HepG2 (cell line): ENCODE results near the gene MXRA8. TPM values are rescaled to one million over a fixed set of nuclear protein-coding genes. Genes with fewer than 3 reads are reported as not detected.

Source experiments
- ETV6 ChIP-seq: sonication (generic); formaldehyde crosslinking; conservative IDR thresholded peaks from 2 replicates; pipeline ENCODE4 v1.4.0; 2020; ENCODE audit warnings: missing genetic modification reagents
- HMG20B ChIP-seq: conservative IDR thresholded peaks from 2 replicates; pipeline ENCODE4 v1.6.1; 2016; ENCODE audit warnings: missing genetic modification reagents, missing compliant biosample characterization
- RBAK ChIP-seq: sonication (generic); formaldehyde crosslinking; IDR thresholded peaks from 2 replicates; pipeline ENCODE4 v1.5.1; 2020; ENCODE audit warnings: mild to moderate bottlenecking, missing genetic modification reagents
- SETDB1 ChIP-seq: sonication (generic); formaldehyde crosslinking; IDR thresholded peaks from 2 replicates; pipeline ENCODE4 v1.5.1; 2020; ENCODE audit warnings: missing genetic modification reagents, mild to moderate bottlenecking, borderline replicate concordance
- TBP ChIP-seq: sonication (generic); formaldehyde crosslinking; IDR thresholded peaks from 2 replicates; pipeline ENCODE4 v1.5.0; 2020; ENCODE audit warnings: missing genetic modification reagents
- TEAD3 ChIP-seq: optimal IDR thresholded peaks from 2 replicates; pipeline ENCODE3; 2016; ENCODE audit warnings: borderline replicate concordance
- WIZ ChIP-seq: sonication (generic); formaldehyde crosslinking; IDR thresholded peaks from 2 replicates; pipeline ENCODE4 v1.5.1; 2020; ENCODE audit warnings: mild to moderate bottlenecking, missing genetic modification reagents
- ZKSCAN1 ChIP-seq: fragments of 150-350 bp; IDR thresholded peaks from 2 replicates; pipeline ENCODE4 v1.6.1; 2014; ENCODE audit warnings: low read length
- ZNF878 ChIP-seq: sonication (generic); formaldehyde crosslinking; IDR thresholded peaks from 2 replicates; pipeline ENCODE4 v1.8.1; 2023; ENCODE audit warnings: mild to moderate bottlenecking, missing genetic modification reagents, moderate library complexity
- polyA plus RNA-seq, 8 experiments: library from polyadenylated mRNA; depleted of rRNA in 3 of 8; stranded (reverse) in 7 of 8; unstranded in 1 of 8; fragments of >200 nt; fragmentation: Illumina TruSeq in 4 of 8; extraction: Trizol in 4 of 8; gene quantifications; 2 replicates each; pipeline versions ENCODE4 v1.2.1 to v1.2.3, GENCODE V29; 2011 to 2016; ENCODE audit warnings: low read depth in 4 of 8, missing spikeins in 1 of 8, mixed read lengths in 1 of 8; ENCODE audit not compliant: insufficient read depth in 1 of 8
- total RNA-seq, 5 experiments: library from RNA; depleted of rRNA; stranded (reverse); fragments of >200 nt; fragmentation: Illumina TruSeq; extraction: Trizol; gene quantifications; 2 replicates each; pipeline ENCODE4 v1.2.3, GENCODE V29; 2016; ENCODE audit warnings: low read depth in 1 of 5
- TF ChIP-seq, protein P1 (sequence below): IDR thresholded peaks from 2 replicates; pipeline ENCODE4 v1.6.1; 2016; ENCODE audit warnings: low read depth, missing genetic modification reagents, missing compliant biosample characterization
- TF ChIP-seq, protein P2 (sequence below): IDR thresholded peaks from 2 replicates; pipeline ENCODE4 v1.6.1; 2016
- TF ChIP-seq, protein P3 (sequence below): sonication (generic); formaldehyde crosslinking; IDR thresholded peaks from 2 replicates; pipeline ENCODE4 v1.8.0; 2022; ENCODE audit warnings: mild to moderate bottlenecking, missing genetic modification reagents, moderate library complexity
- TF ChIP-seq, protein P4 (sequence below): sonication (generic); formaldehyde crosslinking; IDR thresholded peaks from 2 replicates; pipeline ENCODE4 v1.4.0; 2020; ENCODE audit warnings: mild to moderate bottlenecking, missing genetic modification reagents
- TF ChIP-seq, protein P5 (sequence below): sonication (generic); formaldehyde crosslinking; IDR thresholded peaks from 2 replicates; pipeline ENCODE4 v1.5.0; 2020; ENCODE audit warnings: missing genetic modification reagents
- TF ChIP-seq, protein P6 (sequence below): sonication (generic); formaldehyde crosslinking; IDR thresholded peaks from 2 replicates; pipeline ENCODE4 v1.4.0; 2020; ENCODE audit warnings: missing genetic modification reagents
- TF ChIP-seq, protein P7 (sequence below): sonication (generic); formaldehyde crosslinking; IDR thresholded peaks from 2 replicates; pipeline ENCODE4 v1.5.0; 2020; ENCODE audit warnings: missing genetic modification reagents, mild to moderate bottlenecking, borderline replicate concordance

Gene MXRA8
- total and polyA plus RNA-seq, 2 of the 13 experiments (the other 11 are each of a cell fraction or from before 2014, with no cell fraction given) = 19.8 to 44.8 TPM

DNA sequence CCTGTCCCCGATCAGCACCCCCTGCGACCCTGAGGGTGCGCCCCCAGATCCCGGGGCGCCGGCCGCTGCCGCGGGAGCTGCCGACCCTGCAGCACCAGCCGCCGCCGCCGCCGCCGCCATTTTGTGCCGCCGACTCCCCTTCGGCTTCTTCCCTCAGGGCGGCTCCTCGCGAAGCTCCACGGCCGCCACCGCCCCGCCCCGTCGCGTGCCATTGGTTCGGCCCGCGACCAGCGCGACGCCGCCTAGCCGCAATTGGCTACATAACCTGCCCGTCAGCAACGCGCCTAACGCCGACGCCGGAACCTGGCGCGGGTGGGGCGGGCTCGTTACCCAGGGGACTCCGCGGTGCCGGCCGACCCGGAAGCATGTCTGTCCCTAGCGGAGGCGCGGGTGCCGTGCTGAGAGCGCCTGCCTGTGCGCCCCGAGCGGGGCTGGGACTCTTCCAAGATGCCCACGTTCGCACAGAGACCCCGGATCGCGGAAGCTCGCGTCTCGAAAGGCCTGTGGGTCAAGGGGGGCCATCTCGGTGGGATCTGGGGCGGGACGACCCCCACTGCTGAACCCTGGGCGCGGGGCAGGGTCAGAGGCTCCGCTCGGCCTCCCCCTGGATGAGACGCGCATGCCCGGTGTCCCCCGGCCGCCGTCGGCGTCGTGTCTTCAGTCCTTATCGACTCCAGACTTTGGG, 41.0 kb upstream of the MXRA8 start, which contains the start of gene CCNL2 (continued):
- TF ChIP-seq, protein P1, sequence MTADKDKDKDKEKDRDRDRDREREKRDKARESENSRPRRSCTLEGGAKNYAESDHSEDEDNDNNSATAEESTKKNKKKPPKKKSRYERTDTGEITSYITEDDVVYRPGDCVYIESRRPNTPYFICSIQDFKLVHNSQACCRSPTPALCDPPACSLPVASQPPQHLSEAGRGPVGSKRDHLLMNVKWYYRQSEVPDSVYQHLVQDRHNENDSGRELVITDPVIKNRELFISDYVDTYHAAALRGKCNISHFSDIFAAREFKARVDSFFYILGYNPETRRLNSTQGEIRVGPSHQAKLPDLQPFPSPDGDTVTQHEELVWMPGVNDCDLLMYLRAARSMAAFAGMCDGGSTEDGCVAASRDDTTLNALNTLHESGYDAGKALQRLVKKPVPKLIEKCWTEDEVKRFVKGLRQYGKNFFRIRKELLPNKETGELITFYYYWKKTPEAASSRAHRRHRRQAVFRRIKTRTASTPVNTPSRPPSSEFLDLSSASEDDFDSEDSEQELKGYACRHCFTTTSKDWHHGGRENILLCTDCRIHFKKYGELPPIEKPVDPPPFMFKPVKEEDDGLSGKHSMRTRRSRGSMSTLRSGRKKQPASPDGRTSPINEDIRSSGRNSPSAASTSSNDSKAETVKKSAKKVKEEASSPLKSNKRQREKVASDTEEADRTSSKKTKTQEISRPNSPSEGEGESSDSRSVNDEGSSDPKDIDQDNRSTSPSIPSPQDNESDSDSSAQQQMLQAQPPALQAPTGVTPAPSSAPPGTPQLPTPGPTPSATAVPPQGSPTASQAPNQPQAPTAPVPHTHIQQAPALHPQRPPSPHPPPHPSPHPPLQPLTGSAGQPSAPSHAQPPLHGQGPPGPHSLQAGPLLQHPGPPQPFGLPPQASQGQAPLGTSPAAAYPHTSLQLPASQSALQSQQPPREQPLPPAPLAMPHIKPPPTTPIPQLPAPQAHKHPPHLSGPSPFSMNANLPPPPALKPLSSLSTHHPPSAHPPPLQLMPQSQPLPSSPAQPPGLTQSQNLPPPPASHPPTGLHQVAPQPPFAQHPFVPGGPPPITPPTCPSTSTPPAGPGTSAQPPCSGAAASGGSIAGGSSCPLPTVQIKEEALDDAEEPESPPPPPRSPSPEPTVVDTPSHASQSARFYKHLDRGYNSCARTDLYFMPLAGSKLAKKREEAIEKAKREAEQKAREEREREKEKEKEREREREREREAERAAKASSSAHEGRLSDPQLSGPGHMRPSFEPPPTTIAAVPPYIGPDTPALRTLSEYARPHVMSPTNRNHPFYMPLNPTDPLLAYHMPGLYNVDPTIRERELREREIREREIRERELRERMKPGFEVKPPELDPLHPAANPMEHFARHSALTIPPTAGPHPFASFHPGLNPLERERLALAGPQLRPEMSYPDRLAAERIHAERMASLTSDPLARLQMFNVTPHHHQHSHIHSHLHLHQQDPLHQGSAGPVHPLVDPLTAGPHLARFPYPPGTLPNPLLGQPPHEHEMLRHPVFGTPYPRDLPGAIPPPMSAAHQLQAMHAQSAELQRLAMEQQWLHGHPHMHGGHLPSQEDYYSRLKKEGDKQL (CRISPR knock-in tag) = peak; percentile 26; the same call in 1 of the 2 replicates
- no peak for TF ChIP-seq SETDB1 (CRISPR knock-in tag)
- no peak for TF ChIP-seq ZNF878 (CRISPR knock-in tag)
- TF ChIP-seq, protein P2, sequence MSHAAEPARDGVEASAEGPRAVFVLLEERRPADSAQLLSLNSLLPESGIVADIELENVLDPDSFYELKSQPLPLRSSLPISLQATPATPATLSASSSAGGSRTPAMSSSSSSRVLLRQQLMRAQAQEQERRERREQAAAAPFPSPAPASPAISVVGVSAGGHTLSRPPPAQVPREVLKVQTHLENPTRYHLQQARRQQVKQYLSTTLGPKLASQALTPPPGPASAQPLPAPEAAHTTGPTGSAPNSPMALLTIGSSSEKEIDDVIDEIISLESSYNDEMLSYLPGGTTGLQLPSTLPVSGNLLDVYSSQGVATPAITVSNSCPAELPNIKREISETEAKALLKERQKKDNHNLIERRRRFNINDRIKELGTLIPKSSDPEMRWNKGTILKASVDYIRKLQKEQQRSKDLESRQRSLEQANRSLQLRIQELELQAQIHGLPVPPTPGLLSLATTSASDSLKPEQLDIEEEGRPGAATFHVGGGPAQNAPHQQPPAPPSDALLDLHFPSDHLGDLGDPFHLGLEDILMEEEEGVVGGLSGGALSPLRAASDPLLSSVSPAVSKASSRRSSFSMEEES (CRISPR knock-in tag) = no peak; the same call in 1 of the 2 replicates
- TF ChIP-seq, protein P3, sequence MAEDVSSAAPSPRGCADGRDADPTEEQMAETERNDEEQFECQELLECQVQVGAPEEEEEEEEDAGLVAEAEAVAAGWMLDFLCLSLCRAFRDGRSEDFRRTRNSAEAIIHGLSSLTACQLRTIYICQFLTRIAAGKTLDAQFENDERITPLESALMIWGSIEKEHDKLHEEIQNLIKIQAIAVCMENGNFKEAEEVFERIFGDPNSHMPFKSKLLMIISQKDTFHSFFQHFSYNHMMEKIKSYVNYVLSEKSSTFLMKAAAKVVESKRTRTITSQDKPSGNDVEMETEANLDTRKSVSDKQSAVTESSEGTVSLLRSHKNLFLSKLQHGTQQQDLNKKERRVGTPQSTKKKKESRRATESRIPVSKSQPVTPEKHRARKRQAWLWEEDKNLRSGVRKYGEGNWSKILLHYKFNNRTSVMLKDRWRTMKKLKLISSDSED = no peak
- TF ChIP-seq RBAK (CRISPR knock-in tag) = no peak
- TF ChIP-seq TBP = no peak
- TF ChIP-seq, protein P4, sequence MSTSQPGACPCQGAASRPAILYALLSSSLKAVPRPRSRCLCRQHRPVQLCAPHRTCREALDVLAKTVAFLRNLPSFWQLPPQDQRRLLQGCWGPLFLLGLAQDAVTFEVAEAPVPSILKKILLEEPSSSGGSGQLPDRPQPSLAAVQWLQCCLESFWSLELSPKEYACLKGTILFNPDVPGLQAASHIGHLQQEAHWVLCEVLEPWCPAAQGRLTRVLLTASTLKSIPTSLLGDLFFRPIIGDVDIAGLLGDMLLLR (CRISPR knock-in tag) = peak; percentile 19; the same call in 1 of the 2 replicates
- TF ChIP-seq ZKSCAN1 = no peak
- TF ChIP-seq HMG20B (CRISPR knock-in tag) = no peak
- TF ChIP-seq TEAD3 (CRISPR knock-in tag) = no peak
- TF ChIP-seq WIZ = no peak
- peak; percentile 60; the same call in 1 of the 2 replicates for TF ChIP-seq ETV6
- TF ChIP-seq, protein P5, sequence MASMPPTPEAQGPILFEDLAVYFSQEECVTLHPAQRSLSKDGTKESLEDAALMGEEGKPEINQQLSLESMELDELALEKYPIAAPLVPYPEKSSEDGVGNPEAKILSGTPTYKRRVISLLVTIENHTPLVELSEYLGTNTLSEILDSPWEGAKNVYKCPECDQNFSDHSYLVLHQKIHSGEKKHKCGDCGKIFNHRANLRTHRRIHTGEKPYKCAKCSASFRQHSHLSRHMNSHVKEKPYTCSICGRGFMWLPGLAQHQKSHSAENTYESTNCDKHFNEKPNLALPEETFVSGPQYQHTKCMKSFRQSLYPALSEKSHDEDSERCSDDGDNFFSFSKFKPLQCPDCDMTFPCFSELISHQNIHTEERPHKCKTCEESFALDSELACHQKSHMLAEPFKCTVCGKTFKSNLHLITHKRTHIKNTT = no peak
- TF ChIP-seq, protein P6, sequence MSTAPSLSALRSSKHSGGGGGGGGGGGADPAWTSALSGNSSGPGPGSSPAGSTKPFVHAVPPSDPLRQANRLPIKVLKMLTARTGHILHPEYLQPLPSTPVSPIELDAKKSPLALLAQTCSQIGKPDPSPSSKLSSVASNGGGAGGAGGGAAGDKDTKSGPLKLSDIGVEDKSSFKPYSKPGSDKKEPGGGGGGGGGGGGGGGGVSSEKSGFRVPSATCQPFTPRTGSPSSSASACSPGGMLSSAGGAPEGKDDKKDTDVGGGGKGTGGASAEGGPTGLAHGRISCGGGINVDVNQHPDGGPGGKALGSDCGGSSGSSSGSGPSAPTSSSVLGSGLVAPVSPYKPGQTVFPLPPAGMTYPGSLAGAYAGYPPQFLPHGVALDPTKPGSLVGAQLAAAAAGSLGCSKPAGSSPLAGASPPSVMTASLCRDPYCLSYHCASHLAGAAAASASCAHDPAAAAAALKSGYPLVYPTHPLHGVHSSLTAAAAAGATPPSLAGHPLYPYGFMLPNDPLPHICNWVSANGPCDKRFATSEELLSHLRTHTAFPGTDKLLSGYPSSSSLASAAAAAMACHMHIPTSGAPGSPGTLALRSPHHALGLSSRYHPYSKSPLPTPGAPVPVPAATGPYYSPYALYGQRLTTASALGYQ (CRISPR knock-in tag) = no peak
- TF ChIP-seq, protein P7, sequence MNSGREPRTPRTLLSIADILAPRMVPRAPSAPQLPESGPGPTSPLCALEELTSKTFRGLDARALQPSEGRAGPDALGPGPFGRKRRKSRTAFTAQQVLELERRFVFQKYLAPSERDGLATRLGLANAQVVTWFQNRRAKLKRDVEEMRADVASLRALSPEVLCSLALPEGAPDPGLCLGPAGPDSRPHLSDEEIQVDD = no peak
